ENCODE data around the gene SCN8A.

SCN8A gene

DNA sequence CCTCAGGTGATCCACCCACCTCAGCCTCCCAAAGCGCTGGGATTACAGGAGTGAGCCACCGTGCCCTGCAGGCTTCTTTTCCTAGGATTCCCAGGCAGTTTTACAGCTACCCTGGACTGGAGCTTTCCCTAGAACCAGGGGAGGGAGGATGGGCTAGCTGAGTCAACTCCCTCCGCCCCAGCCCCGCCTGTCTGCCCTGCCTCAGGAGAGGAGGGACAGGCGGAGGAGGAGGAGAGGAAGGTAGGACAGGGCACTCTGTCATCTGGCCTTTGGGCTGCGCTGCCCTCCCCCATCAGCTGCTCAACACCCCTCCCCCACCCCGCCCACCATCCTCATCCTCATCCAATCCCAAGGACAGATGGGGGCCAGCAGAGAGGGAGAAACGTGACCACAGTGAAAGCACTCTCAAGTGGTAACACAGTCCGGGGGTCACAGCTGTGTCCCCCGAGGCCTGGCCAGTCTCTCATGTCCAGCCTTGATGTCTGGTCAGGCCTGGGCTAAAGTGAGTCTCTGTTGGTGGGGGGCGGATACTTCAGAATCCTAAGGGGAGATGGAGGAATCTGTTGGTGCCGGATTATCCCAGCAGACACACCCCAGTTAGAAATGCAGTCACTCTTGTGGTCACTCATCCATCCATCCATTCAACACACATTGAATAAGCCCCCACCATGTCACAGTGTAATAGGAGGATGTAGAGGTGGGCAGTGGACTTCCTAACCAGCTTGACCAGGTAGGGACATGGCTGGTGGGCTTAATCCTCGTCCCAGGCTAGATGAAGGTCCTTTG lies 245.2 kb downstream of the SCN8A start:
- TF ChIP-seq ZNF274 (IDR thresholded peaks at IDR 0.05; ENCODE audit: low read depth, low read length), result no peak
- no peak overlapping the region for H3K4me3 ChIP-seq (ENCODE audit: low read length)

DNA sequence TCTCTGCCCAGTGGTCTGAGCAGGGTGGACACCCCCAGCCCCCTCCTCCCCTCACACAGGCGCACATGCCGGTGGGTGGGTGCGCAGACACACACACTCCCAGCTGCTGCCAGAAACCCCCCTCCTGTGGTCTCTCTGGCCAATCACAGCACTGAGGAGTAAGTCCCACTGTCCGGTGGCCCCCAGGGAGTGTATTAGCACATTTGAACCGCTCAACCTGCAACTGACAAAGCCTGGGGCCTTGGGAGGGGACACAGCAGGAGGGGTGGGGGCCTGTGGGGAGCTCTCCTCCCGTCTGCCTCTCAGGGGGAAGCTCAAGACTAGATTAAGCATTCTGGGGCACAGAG lies 245.8 kb downstream of the SCN8A start:
- no peak overlapping the region for H3K4me3 ChIP-seq (ENCODE audit: low read length)
- TF ChIP-seq ZNF274 (IDR thresholded peaks at IDR 0.05; ENCODE audit: low read depth, low read length), result no peak

DNA sequence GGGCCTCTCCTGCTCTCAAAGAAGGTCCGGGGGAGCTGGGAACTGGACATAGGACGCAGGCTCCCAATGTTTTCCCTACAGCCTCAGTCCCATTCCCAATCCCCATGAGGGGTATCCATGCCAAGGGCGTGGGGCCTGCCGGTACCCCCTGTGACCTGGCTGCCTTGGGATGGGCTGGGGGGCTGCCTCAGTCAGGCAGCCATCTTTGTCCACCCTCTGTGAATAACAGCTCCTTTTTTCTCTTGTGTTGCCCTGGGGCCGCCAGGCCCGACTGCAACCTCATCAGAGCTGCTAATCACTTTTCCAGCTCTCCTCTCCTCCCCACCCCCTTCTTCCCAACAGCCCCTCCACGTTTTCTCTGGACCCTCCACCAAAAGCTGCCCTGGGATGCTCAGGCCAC lies 246.3 kb downstream of the SCN8A start:
- TF ChIP-seq ZNF274 (IDR thresholded peaks at IDR 0.05; ENCODE audit: low read depth, low read length), result no peak
- no peak overlapping the region for H3K4me3 ChIP-seq (ENCODE audit: low read length)

DNA sequence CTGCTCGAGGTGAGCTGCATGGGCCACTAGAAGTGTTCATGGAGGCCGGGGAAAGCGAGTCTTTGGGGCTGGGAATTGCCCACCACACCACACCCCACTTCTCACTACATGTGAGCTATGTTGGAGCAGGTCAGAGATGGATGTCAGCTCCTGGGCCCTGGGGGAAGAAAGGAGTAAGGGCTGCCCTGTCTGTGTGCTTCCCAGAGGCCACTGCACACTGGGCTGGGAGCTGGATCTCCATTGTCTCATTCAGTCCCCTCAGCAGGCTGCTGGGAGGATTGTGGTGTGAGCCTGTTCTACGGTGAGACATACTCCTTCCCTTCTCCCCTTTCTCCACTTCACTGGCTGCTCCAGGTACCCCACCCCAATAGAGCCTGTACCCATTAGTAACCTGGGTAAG lies 247.0 kb downstream of the SCN8A start:
- no peak for TF ChIP-seq ZNF274 (IDR thresholded peaks at IDR 0.05; ENCODE audit: low read depth, low read length)

DNA sequence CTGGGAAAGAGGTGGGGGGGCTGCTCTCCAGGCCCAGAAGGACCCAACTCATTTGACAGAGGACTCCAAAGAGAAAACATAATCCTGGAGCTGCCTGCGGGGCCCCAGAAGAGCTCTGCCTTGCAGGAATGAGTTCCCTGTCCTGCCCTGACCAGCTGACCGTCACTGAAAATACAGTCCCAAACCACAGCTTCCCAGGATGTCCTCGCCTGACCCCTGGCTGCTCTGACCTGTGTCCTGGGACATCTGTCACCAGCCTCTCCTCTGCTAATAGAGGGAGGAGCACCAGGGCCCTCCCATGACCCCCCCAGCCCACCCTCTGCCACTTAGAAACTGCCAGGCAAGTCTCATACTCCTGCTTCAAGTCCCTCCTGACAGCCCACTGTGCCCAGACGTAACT lies 247.7 kb downstream of the SCN8A start:
- TF ChIP-seq ZNF274 (IDR thresholded peaks at IDR 0.05; ENCODE audit: low read depth, low read length), result no peak
- no peak overlapping the region for H3K4me3 ChIP-seq (ENCODE audit: low read length)

More for the DNA sequence above, 247.0 kb downstream of the SCN8A start:
- no peak overlapping the region for H3K4me3 ChIP-seq (ENCODE audit: low read length)

DNA sequence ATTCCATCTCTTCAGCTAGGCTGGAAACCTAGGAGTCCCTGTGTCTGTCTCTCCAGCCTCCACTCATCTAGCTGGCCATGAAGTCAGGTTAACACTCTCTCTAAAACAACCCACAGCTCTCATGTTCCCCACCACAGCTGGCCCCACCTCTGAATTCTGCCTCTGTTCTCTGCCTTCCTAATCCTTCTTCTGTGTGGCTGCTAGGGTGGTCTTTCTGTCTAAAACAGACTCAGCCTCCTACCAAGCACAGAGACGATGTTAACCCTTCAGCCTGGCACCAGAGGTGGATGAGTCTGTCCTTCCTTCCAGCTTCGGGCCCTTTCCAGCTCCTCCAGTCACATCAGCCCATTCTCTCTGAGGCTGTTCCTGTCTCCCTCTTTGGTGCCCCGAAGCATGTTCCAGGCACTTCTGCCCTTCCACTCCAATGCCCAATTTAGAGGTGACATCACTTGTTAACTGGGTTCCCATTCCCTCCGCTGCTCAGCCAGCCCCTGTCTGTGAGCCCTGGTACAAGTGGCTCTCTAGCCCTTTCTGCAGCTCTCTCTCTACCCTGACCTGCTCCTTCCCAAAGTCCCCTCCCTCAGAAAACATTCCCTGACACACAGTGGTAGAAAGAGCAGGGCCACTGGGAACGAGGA lies 248.4 kb downstream of the SCN8A start:
- H3K4me3 ChIP-seq (ENCODE audit: low read length), result no peak overlapping the region
- no peak for TF ChIP-seq ZNF274 (IDR thresholded peaks at IDR 0.05; ENCODE audit: low read depth, low read length)

DNA sequence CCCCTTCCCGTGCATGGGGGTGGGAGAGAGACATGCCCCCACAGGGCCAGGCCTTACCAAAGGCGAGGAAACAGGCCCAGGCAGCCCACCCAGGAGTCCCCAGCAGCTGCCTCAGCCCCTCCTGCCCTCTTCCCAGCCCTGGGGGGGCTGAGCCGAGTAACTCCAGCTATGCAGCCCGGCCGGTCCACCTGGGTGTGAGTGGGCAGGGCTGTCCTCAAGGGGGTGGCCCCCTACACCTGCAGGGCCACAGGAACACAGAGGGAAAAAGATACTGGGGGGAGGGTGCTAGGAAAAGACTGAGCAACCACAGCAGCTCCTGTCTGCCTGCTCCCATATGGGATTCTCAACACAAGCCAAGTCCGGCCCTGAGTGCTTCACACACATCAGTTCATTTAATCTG lies 249.9 kb downstream of the SCN8A start:
- no peak overlapping the region for H3K4me3 ChIP-seq (ENCODE audit: low read length)
- no peak for TF ChIP-seq ZNF274 (IDR thresholded peaks at IDR 0.05; ENCODE audit: low read depth, low read length)

DNA sequence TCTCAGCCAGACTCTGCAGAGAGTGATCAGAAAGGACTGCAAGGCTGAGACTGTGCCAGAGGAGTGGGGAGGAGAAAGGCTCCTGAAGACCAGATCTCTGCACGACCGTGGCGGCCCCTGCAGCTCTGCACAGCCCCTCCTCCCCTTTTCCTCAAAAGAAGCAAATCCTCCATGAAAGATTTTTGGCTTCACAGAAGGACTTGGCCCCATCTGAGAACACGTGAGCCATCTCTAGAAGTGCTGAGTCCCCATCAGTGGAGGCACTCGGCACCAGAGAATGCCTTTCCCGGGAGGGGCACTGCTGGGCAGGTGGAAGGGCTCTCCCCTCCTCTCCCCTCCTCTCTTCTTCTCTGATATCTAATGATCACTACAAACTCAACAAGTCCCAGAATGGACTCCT lies 250.7 kb downstream of the SCN8A start:
- no peak overlapping the region for H3K4me3 ChIP-seq (ENCODE audit: low read length)
- TF ChIP-seq ZNF274 (IDR thresholded peaks at IDR 0.05; ENCODE audit: low read depth, low read length), result no peak

DNA sequence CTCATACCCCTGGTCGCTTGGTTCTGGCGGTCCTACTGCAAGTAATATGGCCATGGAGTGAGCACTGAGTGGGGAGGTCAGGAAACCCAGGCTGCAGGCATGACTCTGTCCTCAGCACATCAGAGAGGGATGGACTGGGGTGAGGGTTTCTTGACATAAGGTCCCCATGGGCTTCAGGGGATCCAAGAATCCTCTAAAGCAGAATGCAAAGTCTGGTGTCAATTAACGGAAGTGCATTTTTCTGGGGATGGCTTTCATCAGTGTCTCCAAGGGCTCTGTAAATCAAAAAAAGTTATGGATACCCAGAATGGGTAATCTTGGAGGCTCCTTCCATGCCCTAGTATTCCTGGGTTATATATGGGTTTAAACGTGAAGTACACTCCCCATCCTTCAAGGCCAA lies 253.8 kb downstream of the SCN8A start:
- no peak overlapping the region for H3K4me3 ChIP-seq (ENCODE audit: low read length)
- no peak for TF ChIP-seq ZNF274 (IDR thresholded peaks at IDR 0.05; ENCODE audit: low read depth, low read length)

DNA sequence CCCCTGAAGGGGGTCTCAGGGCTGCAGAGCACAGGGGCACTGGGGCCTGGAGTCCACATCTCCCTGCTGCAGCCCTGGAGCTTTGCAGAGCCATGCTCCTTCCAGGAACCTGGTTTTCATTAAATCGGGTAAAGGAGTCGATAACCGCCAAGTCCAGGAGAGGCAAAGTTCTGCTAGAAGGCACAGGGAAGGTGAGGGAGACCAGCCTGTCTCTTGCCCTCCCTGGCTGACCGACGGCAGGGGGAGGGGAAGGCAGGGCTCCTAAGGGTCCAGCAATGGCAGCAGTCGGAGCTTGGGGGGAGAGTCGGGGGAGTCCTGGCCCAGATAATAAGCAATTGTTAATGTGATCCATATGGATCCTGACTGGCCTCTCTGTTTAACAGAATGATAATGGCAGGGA lies 254.4 kb downstream of the SCN8A start:
- TF ChIP-seq ZNF274 (IDR thresholded peaks at IDR 0.05; ENCODE audit: low read depth, low read length), result no peak
- H3K4me3 ChIP-seq (ENCODE audit: low read length), result no peak overlapping the region

DNA sequence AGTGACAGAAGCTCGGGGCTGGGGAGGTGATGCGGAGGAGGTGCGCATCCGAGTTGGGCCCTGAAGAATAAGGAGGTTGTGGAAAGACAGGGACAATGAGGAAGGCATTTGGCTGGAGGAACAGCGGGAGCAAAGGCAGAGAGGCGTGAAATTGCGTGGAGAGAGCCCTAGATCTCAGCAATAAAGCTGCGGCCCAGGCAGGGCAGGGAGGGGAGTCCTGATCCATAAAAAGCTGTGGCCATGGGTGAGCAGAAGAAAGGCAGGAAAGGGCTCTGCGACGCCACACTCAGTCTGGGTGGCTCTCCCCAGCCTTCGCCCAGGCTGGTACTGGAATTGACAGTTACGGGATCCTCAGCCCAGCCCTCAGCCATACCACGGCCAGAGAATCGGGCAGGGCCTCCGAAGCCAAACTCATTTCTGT lies 255.2 kb downstream of the SCN8A start:
- no peak overlapping the region for H3K4me3 ChIP-seq (ENCODE audit: low read length)
- TF ChIP-seq ZNF274 (IDR thresholded peaks at IDR 0.05; ENCODE audit: low read depth, low read length), result no peak

DNA sequence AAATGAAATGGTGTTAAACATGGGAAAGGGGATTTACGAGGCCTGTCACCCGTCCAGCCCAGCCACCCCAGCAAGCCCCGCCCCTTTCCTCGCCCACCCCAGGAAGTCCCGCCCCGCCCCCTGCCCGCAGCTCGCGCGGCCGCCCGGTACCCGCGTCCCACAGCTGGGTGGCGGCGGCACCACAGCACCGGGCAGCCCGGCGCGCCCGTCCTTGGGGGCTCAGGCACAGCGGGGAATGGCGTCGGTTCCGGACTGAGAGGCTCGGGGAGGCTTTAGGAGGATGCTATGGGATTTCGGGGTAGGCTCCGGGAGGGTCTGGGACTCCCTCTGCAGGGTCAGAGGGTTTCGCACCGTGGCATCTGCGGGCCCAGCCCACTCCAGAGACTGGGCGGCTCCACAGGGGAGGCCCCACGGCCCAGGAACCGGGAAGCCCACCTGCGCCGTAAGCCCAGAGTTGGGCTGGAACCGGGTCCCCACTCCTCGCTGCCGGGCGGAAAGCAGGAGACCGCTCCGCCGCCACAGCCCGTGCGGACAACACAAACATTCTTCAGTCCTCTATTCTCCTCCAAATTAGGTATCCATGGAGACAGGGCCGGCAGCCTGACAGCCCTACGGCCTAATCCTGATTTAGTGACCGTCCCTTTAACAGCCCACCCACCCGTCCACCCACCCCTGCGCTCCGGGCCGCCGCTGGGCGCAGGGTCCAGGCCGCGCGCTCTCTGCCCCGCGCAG lies 256.0 kb downstream of the SCN8A start:
- no peak overlapping the region for H3K4me3 ChIP-seq (ENCODE audit: low read length)
- TF ChIP-seq ZNF274 (IDR thresholded peaks at IDR 0.05; ENCODE audit: low read depth, low read length), result no peak

DNA sequence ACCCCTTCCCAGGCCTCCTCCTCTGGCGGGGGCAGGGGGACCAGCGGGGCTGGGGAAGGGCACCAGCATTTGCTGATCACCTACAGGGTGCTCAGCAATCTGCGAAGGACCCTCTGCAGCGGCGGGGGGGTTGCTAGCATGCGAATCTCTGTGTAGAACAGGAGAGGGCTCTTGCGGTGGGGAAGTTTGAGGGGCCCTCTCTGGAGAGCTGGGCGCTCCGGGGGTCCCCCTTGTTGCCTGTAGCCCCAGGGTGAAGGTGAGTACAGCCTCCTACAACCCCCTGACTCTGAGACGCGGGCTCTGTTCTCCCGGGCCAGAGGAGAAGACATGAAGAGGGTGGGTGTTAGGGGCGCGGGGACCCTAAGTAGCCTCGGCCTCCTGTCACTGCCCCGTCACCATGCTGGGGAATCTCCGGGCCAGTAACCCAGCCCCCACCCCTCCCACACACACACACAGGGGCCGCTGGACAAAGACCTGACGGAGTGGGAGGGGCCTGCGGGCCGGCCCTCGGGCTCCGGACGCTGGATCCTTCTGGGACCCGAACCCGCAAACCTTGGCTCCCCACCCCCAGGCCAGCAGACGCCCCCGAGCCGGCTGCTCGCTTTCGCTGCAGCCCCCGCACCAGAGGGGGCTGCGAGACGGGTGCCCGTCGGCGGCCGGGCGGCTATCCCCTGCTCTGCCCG lies 256.8 kb downstream of the SCN8A start:
- no peak for TF ChIP-seq ZNF274 (IDR thresholded peaks at IDR 0.05; ENCODE audit: low read depth, low read length)
- no peak overlapping the region for H3K4me3 ChIP-seq (ENCODE audit: low read length)

DNA sequence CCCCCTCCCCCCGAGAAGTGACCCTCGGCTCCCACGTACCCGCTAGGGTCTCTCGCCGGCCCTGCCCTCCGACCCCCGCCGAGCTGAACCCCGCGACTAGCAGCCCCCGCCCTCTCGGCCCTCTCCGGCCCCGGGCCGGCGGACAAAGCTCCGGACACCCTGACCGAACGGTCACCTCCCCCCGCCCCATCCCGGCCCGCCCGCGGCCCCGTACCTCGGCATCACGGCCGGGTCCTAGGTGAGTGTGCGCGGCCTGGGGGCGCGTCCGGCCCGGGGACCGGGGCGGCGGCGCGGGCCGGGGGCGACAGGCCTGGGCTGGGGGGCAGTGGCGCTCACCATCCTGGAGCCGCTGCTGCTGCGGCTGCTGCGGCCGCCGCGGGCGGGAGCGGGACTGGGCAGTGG lies 257.3 kb downstream of the SCN8A start, which contains the start of gene FIGNL2:
Gene FIGNL2 (minus strand): TSS at position 393 of the 402 bp plus-strand sequence. CDS start 26,305 bp downstream, outside the sequence.
- TF ChIP-seq ZNF274 (IDR thresholded peaks at IDR 0.05; ENCODE audit: low read depth, low read length), result no peak
- no peak within 1 kb of the TSS for H3K4me3 ChIP-seq (ENCODE audit: low read length)
